HCT116 (cell line): ENCODE results near the gene MOG. TPM values are rescaled to one million over a fixed set of nuclear protein-coding genes. Genes with fewer than 3 reads are reported as not detected.

Experiments used
- ATAC-seq: fragments of 200-7000 bp; cut with Tn5 transposase; 2 replicates; pipeline ENCODE4 v1.9.1; 2020; ENCODE audit warnings: mild to moderate bottlenecking, moderate library complexity
- BruUV-seq: library from RNA; stranded (reverse); fragments of 400-500 nt; replicated peaks from 2 replicates; lab custom pipeline; 2021; lab: Mats Ljungman, UMichigan
- CTCF ChIA-PET: fragments of 300-600 bp; sonication (Branson Sonifier 250); formaldehyde crosslinking; loops from one replicate; lab custom pipeline; 2021; ENCODE audit warnings: antibody characterized with exemption; lab: Charles Lee
- POLR2A ChIA-PET: fragments of 300-600, 350-600 bp; sonication (Branson Sonifier 250); formaldehyde crosslinking; loops from one replicate; lab custom pipeline; 2021; ENCODE audit warnings: antibody characterized with exemption; lab: Charles Lee
- RAD21 ChIA-PET, 2 experiments: fragments of 300-600 bp; sonication (Branson Sonifier 250); formaldehyde crosslinking; loops; one replicate each; lab custom pipeline; 2023; ENCODE audit warnings: low total read pairs in 2 of 2; ENCODE audit not compliant: uncharacterized antibody in 2 of 2, unreplicated experiment in 2 of 2, low non-redundant PET in 1 of 2; lab: Charles Lee
- DNase-seq: peaks from one replicate; pipeline ENCODE4 v3.0.0-alpha.2; 2010; ENCODE audit warnings: low read depth, low spot score
- H2AFZ ChIP-seq: fragments of 200-600 bp; shearing (Covaris generic), sonication (generic); 2 replicates; pipeline ENCODE4 v1.6.1; 2017; ENCODE audit warnings: low read depth, mixed run types, mixed read lengths, antibody characterized with exemption, low read length; ENCODE audit not compliant: poor library complexity, severe bottlenecking
- H3K27ac ChIP-seq: 2 replicates; pipeline ENCODE4 v1.5.1; 2012; ENCODE audit warnings: low read depth, low read length
- H3K27me3 ChIP-seq: fragments of 200-600 bp; sonication (generic); 2 replicates; pipeline ENCODE4 v1.6.1; 2016; ENCODE audit warnings: mixed run types, low read length, mixed read lengths; ENCODE audit not compliant: insufficient read depth
- H3K36me3 ChIP-seq, 2 experiments: fragments of 200-500 bp in 1 of 2; fragments of 200-600 bp in 1 of 2; sonication (Bioruptor generic) in 1 of 2; sonication (generic) in 1 of 2; 2 replicates each; pipeline versions ENCODE4 v1.5.1 to v1.6.1; 2014 to 2016; ENCODE audit warnings: low read length in 2 of 2, inconsistent platforms in 1 of 2, mixed read lengths in 1 of 2, mixed run types in 1 of 2; ENCODE audit not compliant: insufficient read depth in 2 of 2, control insufficient read depth in 1 of 2
- H3K4me1 ChIP-seq, 2 experiments: fragments of 200-600 bp in 1 of 2; sonication (generic) in 1 of 2; 2 replicates each; pipeline versions ENCODE4 v1.5.1 to v1.6.1; 2012 to 2017; ENCODE audit warnings: low read length in 2 of 2, inconsistent platforms in 1 of 2, mild to moderate bottlenecking in 1 of 2, mixed read lengths in 1 of 2, mixed run types in 1 of 2, moderate library complexity in 1 of 2; ENCODE audit not compliant: insufficient read depth in 2 of 2, control insufficient read depth in 1 of 2
- H3K4me2 ChIP-seq: fragments of 200-600 bp; sonication (generic); 2 replicates; pipeline ENCODE4 v1.6.1; 2017; ENCODE audit warnings: mixed run types, low read length, mixed read lengths
- H3K4me3 ChIP-seq, 2 experiments: fragments of 200-600 bp in 1 of 2; sonication (generic) in 1 of 2; replicated peaks in 1 of 2; 2 replicates each; pipeline ENCODE4 v1.5.1; 2011 to 2016; ENCODE audit warnings: low read length in 2 of 2, control low read depth in 1 of 2, low read depth in 1 of 2, mild to moderate bottlenecking in 1 of 2, mixed read lengths in 1 of 2, mixed run types in 1 of 2
- H3K79me2 ChIP-seq: fragments of 200-600 bp; sonication (generic); 2 replicates; pipeline ENCODE4 v1.6.1; 2017; ENCODE audit warnings: mild to moderate bottlenecking, mixed run types, low read length, moderate library complexity, mixed read lengths; ENCODE audit not compliant: insufficient read depth
- H3K9ac ChIP-seq: fragments of 200-600 bp; sonication (generic); 2 replicates; pipeline ENCODE4 v1.6.1; 2016; ENCODE audit warnings: low read length, mixed read lengths
- H3K9me2 ChIP-seq: fragments of 200-600 bp; sonication (generic), shearing (Covaris generic); 2 replicates; pipeline ENCODE4 v1.6.1; 2017; ENCODE audit warnings: mixed run types, mild to moderate bottlenecking, moderate library complexity; ENCODE audit not compliant: insufficient read depth
- H3K9me3 ChIP-seq, 2 experiments: fragments of 200-500 bp in 1 of 2; fragments of 200-600 bp in 1 of 2; sonication (Bioruptor generic) in 1 of 2; sonication (generic) in 1 of 2; 2 replicates each; pipeline ENCODE4 v1.6.1; 2014 to 2017; ENCODE audit warnings: low read length in 2 of 2, mixed read lengths in 2 of 2, inconsistent platforms in 1 of 2, low read depth in 1 of 2, mild to moderate bottlenecking in 1 of 2, mixed run types in 1 of 2, moderate library complexity in 1 of 2; ENCODE audit not compliant: control insufficient read depth in 1 of 2, insufficient read depth in 1 of 2
- H4K20me1 ChIP-seq: fragments of 200-600 bp; sonication (generic), shearing (Covaris generic); 2 replicates; pipeline ENCODE4 v1.6.1; 2017; ENCODE audit warnings: mixed run types, mild to moderate bottlenecking, moderate library complexity; ENCODE audit not compliant: insufficient read depth
- CEBPB ChIP-seq: IDR thresholded peaks from 2 replicates; pipeline ENCODE4 v1.6.1; 2012; ENCODE audit warnings: low read depth
- EGR1 ChIP-seq: IDR thresholded peaks from 2 replicates; pipeline ENCODE4 v1.6.1; 2012; ENCODE audit warnings: low read depth
- EZH2 ChIP-seq: fragments of 200-600 bp; sonication (generic); IDR thresholded peaks from 2 replicates; pipeline ENCODE4 v1.6.1; 2017; ENCODE audit warnings: antibody characterized with exemption, mixed run types
- EZH2phosphoT487 ChIP-seq: fragments of 200-600 bp; IDR thresholded peaks from 2 replicates; pipeline ENCODE4 v1.6.1; 2018; ENCODE audit warnings: antibody characterized with exemption, borderline replicate concordance
- FOSL1 ChIP-seq: IDR thresholded peaks from 2 replicates; pipeline ENCODE4 v1.6.1; 2012; ENCODE audit warnings: low read depth
- JUND ChIP-seq: IDR thresholded peaks from 2 replicates; pipeline ENCODE4 v1.6.1; 2012
- POLR2A ChIP-seq: IDR thresholded peaks from 2 replicates; pipeline ENCODE4 v1.7.0; 2011; ENCODE audit warnings: borderline replicate concordance; ENCODE audit not compliant: insufficient read depth, insufficient read length; ENCODE audit errors: extremely low read depth
- REST ChIP-seq: IDR thresholded peaks from 2 replicates; pipeline ENCODE4 v1.6.1; 2012; ENCODE audit warnings: low read depth
- SIN3A ChIP-seq: IDR thresholded peaks from 2 replicates; pipeline ENCODE4 v1.6.1; 2012; ENCODE audit warnings: low read depth
- SRF ChIP-seq: IDR thresholded peaks from 2 replicates; pipeline ENCODE4 v1.6.1; 2012; ENCODE audit warnings: low read depth
- TCF7L2 ChIP-seq: IDR thresholded peaks from 2 replicates; pipeline ENCODE4 v1.7.0; 2011; ENCODE audit warnings: borderline replicate concordance, inconsistent platforms; ENCODE audit not compliant: insufficient read depth, insufficient read length; ENCODE audit errors: extremely low read depth
- YY1 ChIP-seq: IDR thresholded peaks from 2 replicates; pipeline ENCODE4 v1.6.1; 2011; ENCODE audit warnings: low read length, low read depth, moderate library complexity, mild to moderate bottlenecking; ENCODE audit not compliant: insufficient replicate concordance; ENCODE audit errors: extremely low read depth
- ZBTB33 ChIP-seq: IDR thresholded peaks from 2 replicates; pipeline ENCODE4 v1.6.1; 2011; ENCODE audit warnings: mild to moderate bottlenecking, low read length, moderate library complexity; ENCODE audit not compliant: insufficient replicate concordance; ENCODE audit errors: extremely low read depth
- ZFX ChIP-seq: fragments of 450-650 bp; IDR thresholded peaks from 2 replicates; pipeline ENCODE4 v1.6.1; 2017
- ZNF274 ChIP-seq: fragments of 200-500 bp; sonication (Bioruptor generic); IDR thresholded peaks from 2 replicates; pipeline ENCODE4 v1.6.1; 2014; ENCODE audit warnings: mild to moderate bottlenecking, low read depth, low read length, inconsistent platforms
- intact Hi-C: fragments of 100-400 bp; cut with micrococcal nuclease; formaldehyde crosslinking; loops from 2 replicates; pipeline ENCODE4 v1.10.0; 2022
- total RNA-seq: library from RNA; stranded (reverse); gene quantifications from one replicate; pipeline ENCODE4 v1.2.1, GENCODE V29; 2021; ENCODE audit not compliant: unreplicated experiment
- TF ChIP-seq, protein P1 (sequence below): IDR thresholded peaks from 2 replicates; pipeline ENCODE4 v1.6.1; 2012

Gene MOG
- total RNA-seq, 1 experiment from 2014 or later, result not detected

DNA sequence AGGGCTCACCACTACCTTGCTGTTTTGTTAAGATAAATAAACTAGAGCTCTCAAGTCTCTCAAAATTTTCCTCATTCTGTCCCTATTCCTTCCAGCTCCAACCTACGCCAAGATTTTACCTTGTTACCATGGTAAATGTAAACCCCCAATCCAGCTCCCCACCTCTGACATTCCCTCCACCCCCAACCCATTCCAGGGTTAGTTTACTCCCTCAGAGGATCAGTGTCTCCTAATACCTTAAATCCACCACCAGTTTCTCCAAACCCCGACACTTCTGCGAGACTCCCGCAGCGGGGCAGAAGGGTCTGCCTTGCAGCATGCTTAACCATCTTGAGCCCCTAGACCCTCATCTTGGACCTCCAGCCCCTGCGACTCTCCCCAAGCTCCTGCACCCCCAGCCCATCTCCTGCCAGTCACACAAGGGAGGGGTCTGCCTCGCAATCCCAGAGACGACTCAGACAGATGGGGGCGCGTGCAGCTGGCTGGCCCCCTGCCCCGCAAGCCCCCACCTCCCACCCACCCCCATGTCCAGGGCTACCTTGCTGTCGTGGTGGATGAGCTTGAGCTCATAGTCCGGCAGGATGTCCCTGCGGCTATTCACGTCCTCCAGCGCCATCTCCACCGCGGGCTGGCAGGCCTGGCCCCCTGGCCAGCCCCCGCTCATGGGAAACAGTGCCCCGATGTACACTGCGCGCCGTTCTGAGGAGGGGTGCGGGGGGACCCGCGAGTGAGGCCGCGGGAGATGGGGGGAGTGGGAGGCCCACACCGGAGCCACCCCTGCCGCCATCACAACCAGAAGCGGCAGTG, 29.7 kb upstream of the MOG start:
- intact Hi-C loops, result no loop called here
- Histone ChIP-seq H3K4me2 (no peak overlapping the region), H3K27me3 (no peaks in the 10 kb centered on the region), H3K4me3 (no peak overlapping the region), H3K79me2 (no peaks in the 10 kb centered on the region), H3K27ac (no peak overlapping the region), H3K4me1 (peaks cover 7 to 13% of the 10 kb centered on the region in 2 experiments), H4K20me1 (no peaks in the 10 kb centered on the region)
- CTCF ChIA-PET, result no interaction called here
- POLR2A ChIA-PET, result no interaction called here
- ATAC-seq, result no peak
- RAD21 ChIA-PET, result no interaction called here
- TF ChIP-seq SRF (no peak), EZH2 (no peak), ZNF274 (no peak), JUND (no peak), EZH2phosphoT487 (no peak), TCF7L2 (no peak), YY1 (no peak), ZFX (no peak), REST (no peak), EGR1 (no peak), POLR2A (no peak), FOSL1 (no peak), ZBTB33 (no peak), SIN3A (no peak), CEBPB (no peak)
- TF ChIP-seq, protein P1, sequence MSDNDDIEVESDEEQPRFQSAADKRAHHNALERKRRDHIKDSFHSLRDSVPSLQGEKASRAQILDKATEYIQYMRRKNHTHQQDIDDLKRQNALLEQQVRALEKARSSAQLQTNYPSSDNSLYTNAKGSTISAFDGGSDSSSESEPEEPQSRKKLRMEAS, result no peak
- TF ChIP-seq, all 23 proteins: peak for 0
- BruUV-seq, result no TSS peak
- Histone ChIP-seq H3K9me3 (no peaks in the 10 kb centered on the region), H2AFZ (no peak overlapping the region), H3K9me2 (no peaks in the 10 kb centered on the region), H3K9ac (no peak overlapping the region), H3K36me3 (peaks cover 3 to 10% of the 10 kb centered on the region in 2 experiments; a peak in 2 of 4 replicates)
- no peak for DNase-seq
